Smooth muscle cell of the brain vasculature (primary cell): Measurements from ENCODE around the gene DACT1.

Experiments
- DNase-seq: peaks from one replicate; pipeline ENCODE4 v3.0.0-alpha.2; 2012; ENCODE audit warnings: low read depth, low spot score

The DACT1 gene

GRCh38 chr14:58635091-58635830 lies 2.5 kb upstream of the DACT1 start:
- DNase-seq, result no peak

GRCh38 chr14:58636129-58636528 lies 1.6 kb upstream of the DACT1 start:
- DNase-seq, result no peak

GRCh38 chr14:58637040-58637390 lies 747 bp upstream of the DACT1 start:
- DNase-seq, result peak; percentile 50

GRCh38 chr14:58638231-58639197 lies 752 bp downstream of the DACT1 start:
- DNase-seq, result no peak

GRCh38 chr14:58639198-58639565 lies 1.4 kb downstream of the DACT1 start:
- DNase-seq, result no peak

DNA sequence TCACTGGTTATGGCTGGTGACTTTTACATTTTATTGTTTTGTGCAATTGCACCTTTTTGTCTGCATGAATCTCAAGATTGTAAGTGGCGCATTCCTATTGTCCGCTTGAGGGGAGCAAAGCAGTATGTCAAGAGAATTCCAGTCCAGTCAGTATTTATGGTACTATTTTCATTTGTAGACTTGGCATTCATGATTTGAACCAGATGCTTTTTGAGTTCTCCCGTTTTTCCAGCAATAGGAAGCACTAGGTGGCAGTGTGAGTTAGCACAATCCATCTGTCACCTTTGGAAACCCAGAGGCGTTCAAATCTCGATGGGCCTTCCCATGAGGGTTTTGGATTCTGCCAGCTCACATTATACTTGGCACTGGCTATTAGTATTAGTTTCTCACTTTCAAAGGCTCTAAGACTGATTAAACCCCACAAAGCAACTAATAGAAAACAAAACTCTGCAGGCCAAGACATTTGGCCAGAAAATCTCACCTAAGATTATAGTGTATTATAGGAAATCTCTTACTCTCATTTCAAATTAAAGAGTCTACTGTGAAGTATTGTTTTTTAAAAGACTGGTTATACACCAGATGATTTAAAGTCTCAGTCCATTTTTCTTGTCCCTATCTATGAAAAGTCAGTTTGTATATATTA lies 2.2 kb downstream of the DACT1 start:
- DNase-seq, result peak; percentile 68

GRCh38 chr14:58640959-58641358 lies 3.2 kb downstream of the DACT1 start:
- DNase-seq, result no peak

DNA sequence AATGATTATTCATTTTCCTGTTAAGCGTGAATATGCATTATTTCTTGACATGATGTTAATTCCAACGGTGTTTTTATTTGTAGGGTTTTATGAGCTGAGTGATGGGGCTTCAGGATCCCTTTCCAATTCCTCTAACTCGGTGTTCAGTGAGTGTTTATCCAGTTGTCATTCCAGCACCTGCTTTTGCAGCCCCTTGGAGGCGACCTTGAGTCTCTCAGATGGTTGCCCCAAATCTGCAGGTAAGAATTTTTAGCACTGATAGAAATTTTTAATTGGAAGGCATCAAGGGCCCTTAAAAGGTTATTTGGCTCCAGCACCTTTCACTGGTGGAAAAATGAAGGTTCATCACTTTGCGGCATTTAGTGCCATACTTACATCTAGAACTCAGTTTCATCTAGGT lies 3.7 kb downstream of the DACT1 start:
- no peak for DNase-seq

- DNase-seq, result no peak
These were observed 5.6 kb downstream of the DACT1 start for GRCh38 chr14:58643366-58643765.

DNA sequence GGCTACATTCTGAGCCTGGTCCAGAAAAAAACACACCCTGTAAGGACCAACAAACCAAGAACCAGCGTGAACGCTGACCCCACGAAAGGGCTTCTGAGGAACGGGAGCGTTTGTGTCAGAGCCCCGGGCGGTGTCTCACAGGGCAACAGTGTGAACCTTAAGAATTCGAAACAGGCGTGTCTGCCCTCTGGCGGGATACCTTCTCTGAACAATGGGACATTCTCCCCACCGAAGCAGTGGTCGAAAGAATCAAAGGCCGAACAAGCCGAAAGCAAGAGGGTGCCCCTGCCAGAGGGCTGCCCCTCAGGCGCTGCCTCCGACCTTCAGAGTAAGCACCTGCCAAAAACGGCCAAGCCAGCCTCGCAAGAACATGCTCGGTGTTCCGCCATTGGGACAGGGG lies 7.9 kb downstream of the DACT1 start:
- DNase-seq, result no peak

DNA sequence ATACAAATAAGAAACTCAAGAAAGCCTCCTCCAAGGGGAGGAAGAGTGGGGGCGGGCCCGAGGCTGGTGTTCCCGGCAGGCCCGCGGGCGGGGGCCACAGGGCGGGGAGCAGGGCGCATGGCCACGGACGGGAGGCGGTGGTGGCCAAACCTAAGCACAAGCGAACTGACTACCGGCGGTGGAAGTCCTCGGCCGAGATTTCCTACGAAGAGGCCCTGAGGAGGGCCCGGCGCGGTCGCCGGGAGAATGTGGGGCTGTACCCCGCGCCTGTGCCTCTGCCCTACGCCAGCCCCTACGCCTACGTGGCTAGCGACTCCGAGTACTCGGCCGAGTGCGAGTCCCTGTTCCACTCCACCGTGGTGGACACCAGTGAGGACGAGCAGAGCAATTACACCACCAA lies 8.7 kb downstream of the DACT1 start:
- no peak for DNase-seq

GRCh38 chr14:58647777-58648176 lies 10.0 kb downstream of the DACT1 start:
- no peak for DNase-seq

- DNase-seq, result no peak
These were observed 13.1 kb downstream of the DACT1 start for GRCh38 chr14:58650857-58651256.

DNA sequence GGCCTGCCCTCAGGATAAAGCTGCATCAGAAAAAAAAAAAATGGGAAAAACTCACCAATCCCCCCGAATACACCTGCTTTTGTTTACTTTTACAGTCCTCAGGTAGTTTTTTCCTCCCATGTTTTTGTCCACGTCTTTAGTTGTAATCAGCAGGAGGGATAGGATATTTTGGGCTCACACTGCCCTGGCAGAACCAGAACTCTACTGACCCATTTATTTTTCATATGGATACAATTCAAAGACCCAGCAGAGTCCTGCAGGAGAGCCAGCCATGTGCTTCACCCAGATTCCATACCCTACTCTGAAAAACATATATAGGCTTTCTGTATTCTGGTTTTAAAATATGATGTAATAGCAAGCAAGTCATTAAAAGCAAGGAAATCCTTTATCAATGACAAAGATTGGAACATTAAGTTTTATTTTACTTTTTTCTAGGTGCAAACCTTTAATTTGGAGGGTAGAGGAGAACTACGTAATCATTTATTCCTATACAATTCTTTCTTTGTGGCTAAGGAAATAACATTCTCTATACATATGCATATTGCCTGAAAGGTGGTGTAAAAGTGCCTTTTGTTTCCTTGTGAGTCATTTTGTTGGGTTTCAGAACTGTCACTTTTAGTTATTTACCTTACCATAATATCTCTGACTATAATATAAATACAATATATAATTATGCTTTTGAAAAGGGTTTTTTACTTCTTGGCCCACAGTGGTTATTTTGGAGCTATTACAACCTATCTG lies 19.1 kb downstream of the DACT1 start:
- DNase-seq, result no peak

- no peak for DNase-seq
These were observed 21.3 kb downstream of the DACT1 start for GRCh38 chr14:58659061-58659460.

- no peak for DNase-seq
These were observed 22.1 kb downstream of the DACT1 start for GRCh38 chr14:58659846-58660245.

- no peak for DNase-seq
These were observed 22.6 kb downstream of the DACT1 start for GRCh38 chr14:58660407-58660806.

- no peak for DNase-seq
These were observed 24.3 kb downstream of the DACT1 start for GRCh38 chr14:58662018-58662417.

GRCh38 chr14:58662759-58663158 lies 25.0 kb downstream of the DACT1 start:
- DNase-seq, result no peak

GRCh38 chr14:58663494-58664111 lies 25.8 kb downstream of the DACT1 start:
- no peak for DNase-seq

DNA sequence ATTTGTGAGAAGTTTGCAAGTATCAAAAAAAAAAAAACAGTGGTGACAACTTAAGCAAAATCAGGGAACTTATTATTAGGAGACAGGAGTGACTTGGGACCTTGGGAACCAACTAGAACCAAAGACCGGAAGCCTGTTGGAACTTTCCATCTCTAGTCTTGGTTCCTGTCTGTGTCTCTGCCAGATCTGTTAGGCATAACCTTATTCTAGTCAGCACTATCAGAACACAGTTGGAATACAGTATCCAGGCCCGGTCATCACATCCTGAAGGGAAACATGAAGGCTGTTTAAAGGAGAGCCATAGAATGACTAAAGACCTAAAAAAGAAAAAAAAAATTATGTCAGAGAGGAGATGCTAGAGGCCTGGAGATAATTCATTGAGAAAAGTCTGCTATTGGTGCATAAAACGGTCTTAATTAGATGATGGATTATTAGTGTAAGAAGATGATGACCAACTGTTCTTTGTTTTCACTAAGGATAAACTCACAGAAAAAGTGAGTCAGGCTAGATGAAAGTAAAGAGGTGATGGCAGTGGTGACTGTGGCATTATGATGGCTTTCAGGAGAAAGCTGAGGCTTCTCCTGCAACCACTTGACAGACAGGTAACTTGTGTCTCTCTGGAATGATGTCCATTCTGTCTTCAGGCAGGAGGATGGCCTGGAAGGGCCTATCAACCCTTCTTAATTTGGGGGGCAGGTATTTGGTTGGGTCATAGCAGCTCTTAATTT lies 28.2 kb downstream of the DACT1 start:
- DNase-seq, result no peak
